Tibial artery (tissue), 4 donors: ENCODE measurements around the gene MRPL43.

Source experiments
- DNase-seq, 2 donors: peaks; one replicate each; pipeline ENCODE4 v3.0.0-alpha.2; 2019
- H3K27ac ChIP-seq, 2 donors: fragments of 200-600 bp; sonication (generic) in 1 of 2; 1 replicate in 1 of 2; 2 replicates in 1 of 2; pipeline ENCODE4 v1.5.1; 2018 to 2019; ENCODE audit warnings: mild to moderate bottlenecking in 1 of 2
- H3K27me3 ChIP-seq, 2 donors: fragments of 200-600 bp; sonication (generic) in 1 of 2; one replicate each; pipeline versions ENCODE4 v1.5.1 to v1.6.0; 2016 to 2019
- H3K36me3 ChIP-seq, 3 donors: fragments of 200-600 bp; sonication (generic) in 2 of 3; one replicate each; pipeline ENCODE4 v1.5.1; 2016 to 2019; ENCODE audit warnings: mild to moderate bottlenecking in 2 of 3
- H3K4me1 ChIP-seq, 4 donors: fragments of 200-600 bp; sonication (generic) in 2 of 4; 1 replicate in 3 of 4; 2 replicates in 1 of 4; pipeline ENCODE4 v1.5.1; 2016 to 2019
- H3K4me3 ChIP-seq, 2 donors: fragments of 200-600 bp; sonication (generic) in 1 of 2; 1 replicate in 1 of 2; 2 replicates in 1 of 2; pipeline ENCODE4 v1.5.1; 2018 to 2019; ENCODE audit warnings: mild to moderate bottlenecking in 2 of 2
- H3K9me3 ChIP-seq, 3 donors: fragments of 200-600 bp; sonication (generic) in 1 of 3; one replicate each; pipeline ENCODE4 v1.5.1; 2016 to 2019
- CTCF ChIP-seq, 2 experiments: fragments of 200-600 bp in 1 of 2; fragments of 450-650 bp in 1 of 2; IDR thresholded peaks; one replicate each; pipeline ENCODE4 v1.5.1; 2017 to 2019; ENCODE audit warnings: antibody characterized with exemption in 2 of 2, mild to moderate bottlenecking in 1 of 2, moderate library complexity in 1 of 2
- intact Hi-C: fragments of 100-400 bp; cut with DNase I; formaldehyde crosslinking; loops from one replicate; pipeline ENCODE4 v1.15.0; 2023; ENCODE audit warnings: low total_unique reads

The MRPL43 gene

GRCh38 chr10:100988166-100988565 lies 869 bp upstream of the MRPL43 start:
- no peak for DNase-seq
- intact Hi-C loops, result loop anchor here (5.0 kb wide), 1 partner anchor 44 kb away; the partner anchor contains the start of genes PDZD7 and SFXN3
- peak overlapping the region in 1 of 2 donors; percentile 85 for H3K27ac ChIP-seq

GRCh38 chr10:100987685-100988049 lies 370 bp upstream of the MRPL43 start:
- DNase-seq, result no peak
- Histone ChIP-seq H3K27me3 (no peaks in the 10 kb centered on the region), H3K4me1 (peaks cover 0 to 36% (median 26%) of the 10 kb centered on the region in 4 donors), H3K4me3 (peak overlapping the region; percentile 85 to 94), H3K9me3 (no peaks in the 10 kb centered on the region), H3K36me3 (peaks cover 0 to 55% (median 32%) of the 10 kb centered on the region in 3 donors), H3K27ac (peak overlapping the region; percentile 82 to 85)
- intact Hi-C loops, result loop anchor here (5.0 kb wide), 1 partner anchor 45 kb away; the partner anchor contains the start of genes PDZD7 and SFXN3
- no peak for TF ChIP-seq CTCF (IDR thresholded peaks at IDR 0.05)

More at GRCh38 chr10:100988166-100988565, 869 bp upstream of the MRPL43 start:
- H3K36me3 ChIP-seq, result peaks cover 0 to 55% (median 30%) of the 10 kb centered on the region in 3 donors
- H3K4me1 ChIP-seq, result peaks cover 0 to 36% (median 26%) of the 10 kb centered on the region in 4 donors
- peak overlapping the region; percentile 85 to 94 for H3K4me3 ChIP-seq
- H3K9me3 ChIP-seq, result no peaks in the 10 kb centered on the region
- TF ChIP-seq CTCF (IDR thresholded peaks at IDR 0.05), result no peak
- H3K27me3 ChIP-seq, result no peaks in the 10 kb centered on the region

- peak overlapping the region; percentile 82 to 85 for H3K27ac ChIP-seq
- H3K9me3 ChIP-seq, result no peaks in the 10 kb centered on the region
- H3K4me3 ChIP-seq, result peak overlapping the region; percentile 85 to 94
- no peak for TF ChIP-seq CTCF (IDR thresholded peaks at IDR 0.05)
- peaks cover 0 to 62% (median 40%) of the 10 kb centered on the region in 3 donors for H3K36me3 ChIP-seq
- intact Hi-C loops, result loop anchor here (5.0 kb wide), 1 partner anchor 46 kb away; the partner anchor contains the start of genes PDZD7 and SFXN3
- no peaks in the 10 kb centered on the region for H3K27me3 ChIP-seq
- H3K4me1 ChIP-seq, result peaks cover 0 to 36% (median 26%) of the 10 kb centered on the region in 4 donors
- DNase-seq, result no peak
Measured at GRCh38 chr10:100986623-100986951, 710 bp downstream of the MRPL43 start.

GRCh38 chr10:100985336-100985735 lies 2.0 kb downstream of the MRPL43 start:
- peaks cover 0 to 36% (median 26%) of the 10 kb centered on the region in 4 donors for H3K4me1 ChIP-seq
- peaks cover 10 to 62% (median 40%) of the 10 kb centered on the region in 3 donors for H3K36me3 ChIP-seq
- intact Hi-C loops, result loop anchor here (5.0 kb wide), 1 partner anchor 47 kb away; the partner anchor contains the start of genes PDZD7 and SFXN3

GRCh38 chr10:100984672-100985177 lies 2.6 kb downstream of the MRPL43 start:
- TF ChIP-seq CTCF (IDR thresholded peaks at IDR 0.05), result no peak
- Histone ChIP-seq H3K9me3 (no peaks in the 10 kb centered on the region), H3K27me3 (no peaks in the 10 kb centered on the region), H3K4me3 (no peak overlapping the region), H3K4me1 (peaks cover 0 to 34% (median 26%) of the 10 kb centered on the region in 4 donors), H3K36me3 (peaks cover 13 to 62% (median 42%) of the 10 kb centered on the region in 3 donors), H3K27ac (no peak overlapping the region)
- DNase-seq, result peak in 1 of 2 donors; percentile 56
- intact Hi-C loops, result loop anchor here (5.0 kb wide), 1 partner anchor 48 kb away; the partner anchor contains the start of genes PDZD7 and SFXN3

More at GRCh38 chr10:100985336-100985735, 2.0 kb downstream of the MRPL43 start:
- TF ChIP-seq CTCF (IDR thresholded peaks at IDR 0.05), result no peak
- DNase-seq, result peak in 1 of 2 donors; percentile 21
- Histone ChIP-seq H3K27ac (no peak overlapping the region), H3K4me3 (no peak overlapping the region), H3K9me3 (no peaks in the 10 kb centered on the region), H3K27me3 (no peaks in the 10 kb centered on the region)
